GM23248 (cell line): ENCODE data around the gene BMERB1. TPM values are rescaled to one million over a fixed set of nuclear protein-coding genes. Genes with fewer than 3 reads are reported as not detected.

ENCODE experiments used
- DNase-seq: peaks from one replicate; pipeline ENCODE4 v3.0.0-alpha.2; 2015
- H2AFZ ChIP-seq: fragments of 200-600 bp; sonication (generic); 2 replicates; pipeline ENCODE4 v1.6.1; 2016; ENCODE audit warnings: antibody characterized with exemption
- H3F3A ChIP-seq: fragments of 200-600 bp; sonication (generic); 2 replicates; pipeline ENCODE4 v1.6.1; 2016; ENCODE audit warnings: mild to moderate bottlenecking, antibody characterized with exemption, mixed run types; ENCODE audit not compliant: insufficient read depth
- H3K27ac ChIP-seq: fragments of 200-600 bp; sonication (generic); 2 replicates; pipeline ENCODE4 v1.5.1; 2016; ENCODE audit warnings: mild to moderate bottlenecking
- H3K27me3 ChIP-seq: fragments of 200-600 bp; sonication (generic); replicated peaks from 2 replicates; pipeline ENCODE4 v1.6.1; 2016; ENCODE audit warnings: mild to moderate bottlenecking; ENCODE audit not compliant: insufficient read depth
- H3K36me3 ChIP-seq: fragments of 200-600 bp; sonication (generic); 2 replicates; pipeline ENCODE4 v1.6.1; 2016; ENCODE audit warnings: low read depth, mild to moderate bottlenecking
- H3K4me1 ChIP-seq: fragments of 200-600 bp; sonication (generic); 2 replicates; pipeline ENCODE4 v1.6.1; 2016; ENCODE audit warnings: mild to moderate bottlenecking; ENCODE audit not compliant: insufficient read depth
- H3K4me2 ChIP-seq: fragments of 200-600 bp; sonication (generic); one replicate; pipeline ENCODE4 v1.6.1; 2016; ENCODE audit warnings: mild to moderate bottlenecking; ENCODE audit not compliant: unreplicated experiment
- H3K4me3 ChIP-seq: fragments of 200-600 bp; sonication (generic); 2 replicates; pipeline ENCODE4 v1.5.1; 2016; ENCODE audit warnings: mild to moderate bottlenecking
- H3K79me2 ChIP-seq: fragments of 200-600 bp; sonication (generic); 2 replicates; pipeline ENCODE4 v1.6.1; 2016; ENCODE audit warnings: mild to moderate bottlenecking; ENCODE audit not compliant: insufficient read depth
- H3K9ac ChIP-seq: fragments of 200-600 bp; sonication (generic); 2 replicates; pipeline ENCODE4 v1.6.1; 2016; ENCODE audit warnings: mild to moderate bottlenecking
- H3K9me2 ChIP-seq: fragments of 200-600 bp; sonication (generic); 2 replicates; pipeline ENCODE4 v1.6.1; 2016; ENCODE audit warnings: mixed run types, mild to moderate bottlenecking, moderate library complexity; ENCODE audit not compliant: insufficient read depth
- H3K9me3 ChIP-seq: fragments of 200-600 bp; sonication (generic); one replicate; pipeline ENCODE4 v1.6.1; 2017; ENCODE audit warnings: low read depth
- H4K20me1 ChIP-seq: fragments of 200-600 bp; sonication (generic); 2 replicates; pipeline ENCODE4 v1.6.0; 2016; ENCODE audit not compliant: insufficient read depth
- EZH2 ChIP-seq: fragments of 200-600 bp; sonication (generic); IDR thresholded peaks from 2 replicates; pipeline ENCODE4 v1.6.1; 2018; ENCODE audit warnings: antibody characterized with exemption, mild to moderate bottlenecking; ENCODE audit not compliant: insufficient read depth, poor library complexity, severe bottlenecking
- EZH2phosphoT487 ChIP-seq: fragments of 200-600 bp; sonication (generic); IDR thresholded peaks from 2 replicates; pipeline ENCODE4 v1.6.1; 2018; ENCODE audit warnings: antibody characterized with exemption, moderate library complexity, mild to moderate bottlenecking, low read depth; ENCODE audit not compliant: insufficient read depth
- WGBS, 2 experiments: methylation state at CpG; one replicate each; pipeline ENCODE4 v1.1.6; 2015 to 2017; ENCODE audit warnings: low lambda C conversion rate in 2 of 2, low coverage in 1 of 2; ENCODE audit errors: missing lambda C conversion rate in 2 of 2; 5-methylcytosine and 5-hydroxymethylcytosine counted together
- in situ Hi-C: fragments of 300-500 bp; cut with MboI; formaldehyde crosslinking; loops from 2 replicates; pipeline ENCODE4 v1.15.0; 2020
- polyA plus RNA-seq: library from polyadenylated mRNA; unstranded; fragments of >200 nt; fragmentation: Nextera tagmentation; extraction: Ambion mirVana; gene quantifications from 2 replicates; pipeline ENCODE4 v1.2.1, GENCODE V29; 2016
- total RNA-seq: library from RNA; depleted of rRNA; stranded (reverse); fragments of >200 nt; shearing (Covaris generic); gene quantifications from 2 replicates; pipeline ENCODE4 v1.2.3, GENCODE V29; 2014

BMERB1 gene
- total and polyA plus RNA-seq, 2 experiments from 2014 or later, result 55.2 to 94.1 TPM

- Histone ChIP-seq H4K20me1 (no peaks in the 10 kb centered on the region), H3K4me3 (no peak overlapping the region), H3K36me3 (no peaks in the 10 kb centered on the region), H3K9me2 (no peaks in the 10 kb centered on the region), H3K79me2 (peaks cover 17% of the 10 kb centered on the region), H3F3A (no peaks in the 10 kb centered on the region), H3K27me3 (no peaks in the 10 kb centered on the region), H3K9me3 (no peaks in the 10 kb centered on the region), H3K4me2 (no peak overlapping the region), H3K27ac (no peak overlapping the region), H3K4me1 (peaks cover 6% of the 10 kb centered on the region; the same call in 1 of the 2 replicates), H2AFZ (no peak overlapping the region), H3K9ac (no peak overlapping the region)
- in situ Hi-C loops, result no loop called here
- 86 to 88% methylated on average over 8 of the region's 8 CpGs for WGBS, 2 experiments
- no peak for TF ChIP-seq EZH2phosphoT487
- no peak for TF ChIP-seq EZH2
- no peak for DNase-seq
Observed at GRCh38 chr16:15539197-15539596, 104.8 kb downstream of the BMERB1 start.

GRCh38 chr16:15542261-15542660, 107.9 kb downstream of the BMERB1 start:
- no peak for DNase-seq
- H3K9me2 ChIP-seq, result no peaks in the 10 kb centered on the region
- no peaks in the 10 kb centered on the region for H4K20me1 ChIP-seq
- no peak overlapping the region for H3K27ac ChIP-seq
- no peaks in the 10 kb centered on the region for H3K9me3 ChIP-seq
- 100% methylated on average over 7 of the region's 7 CpGs for WGBS, 2 experiments
- no peak overlapping the region for H2AFZ ChIP-seq
- TF ChIP-seq EZH2phosphoT487 (no peak), EZH2 (no peak)
- H3K79me2 ChIP-seq, result peaks cover 31% of the 10 kb centered on the region
- in situ Hi-C loops, result no loop called here
- H3K27me3 ChIP-seq, result no peaks in the 10 kb centered on the region
- H3K4me1 ChIP-seq, result peaks cover 9% of the 10 kb centered on the region
- no peak overlapping the region for H3K4me3 ChIP-seq
- no peaks in the 10 kb centered on the region for H3K36me3 ChIP-seq
- no peak overlapping the region for H3K9ac ChIP-seq
- no peaks in the 10 kb centered on the region for H3F3A ChIP-seq
- no peak overlapping the region for H3K4me2 ChIP-seq

- Histone ChIP-seq H3K9ac (no peak overlapping the region), H3K27me3 (no peaks in the 10 kb centered on the region), H2AFZ (no peak overlapping the region), H4K20me1 (no peaks in the 10 kb centered on the region), H3K9me2 (no peaks in the 10 kb centered on the region), H3K79me2 (peaks cover 32% of the 10 kb centered on the region), H3K4me1 (peaks cover 9% of the 10 kb centered on the region), H3K36me3 (peaks cover 2% of the 10 kb centered on the region; the same call in 1 of the 2 replicates), H3F3A (0 out of 2 replicates have a peak, but pooled peaks cover 2% of the 10 kb centered on the region), H3K4me2 (no peak overlapping the region), H3K9me3 (no peaks in the 10 kb centered on the region), H3K27ac (no peak overlapping the region), H3K4me3 (no peak overlapping the region)
- no peak for TF ChIP-seq EZH2
- TF ChIP-seq EZH2phosphoT487, result no peak
- no peak for DNase-seq
- in situ Hi-C loops, result no loop called here
- WGBS, 2 experiments, result 83 to 86% methylated on average over 6 of the region's 6 CpGs
Observed at GRCh38 chr16:15542734-15543347, 108.5 kb downstream of the BMERB1 start.

DNA sequence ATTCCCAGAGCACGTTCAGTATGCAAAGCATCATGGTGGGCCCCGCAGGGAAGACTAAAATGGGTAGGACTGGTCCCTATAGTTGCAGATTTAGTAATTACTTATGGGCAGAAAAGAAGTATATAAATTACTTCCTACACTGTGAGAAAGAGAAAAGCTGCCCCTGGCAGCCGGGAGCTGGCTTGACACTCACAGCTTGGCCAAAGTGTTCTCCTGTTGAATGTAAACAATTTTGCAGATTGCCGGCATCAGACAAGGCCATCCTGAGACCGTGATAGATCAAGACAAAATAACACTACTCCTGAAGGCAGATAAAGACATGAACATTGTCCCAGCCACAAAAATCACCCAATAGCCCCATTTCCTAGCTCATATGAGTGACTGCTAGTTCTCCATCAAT, 110.0 kb downstream of the BMERB1 start:
- peaks cover 32% of the 10 kb centered on the region for H3K79me2 ChIP-seq
- in situ Hi-C loops, result no loop called here

More for the DNA sequence above, 110.0 kb downstream of the BMERB1 start:
- H3K27me3 ChIP-seq, result no peaks in the 10 kb centered on the region
- no peak overlapping the region for H2AFZ ChIP-seq
- H3K4me1 ChIP-seq, result peaks cover 9% of the 10 kb centered on the region
- 0 out of 2 replicates have a peak, but pooled peaks cover 6% of the 10 kb centered on the region for H3F3A ChIP-seq
- no peak overlapping the region for H3K4me2 ChIP-seq
- H3K27ac ChIP-seq, result no peak overlapping the region
- WGBS, 2 experiments, result 54 to 62% methylated on average over 5 of the region's 5 CpGs
- no peak for DNase-seq
- H4K20me1 ChIP-seq, result no peaks in the 10 kb centered on the region; the same call in 1 of the 2 replicates
- H3K36me3 ChIP-seq, result peaks cover 4% of the 10 kb centered on the region; the same call in 1 of the 2 replicates
- TF ChIP-seq EZH2, result no peak
- TF ChIP-seq EZH2phosphoT487, result no peak
- H3K9ac ChIP-seq, result no peak overlapping the region
- no peaks in the 10 kb centered on the region for H3K9me3 ChIP-seq
- no peak overlapping the region for H3K4me3 ChIP-seq
- H3K9me2 ChIP-seq, result no peaks in the 10 kb centered on the region
